Neural cell (in vitro differentiated cells): ENCODE results near the gene NISCH.

Experiments
- TAF1 ChIP-seq: IDR thresholded peaks from 2 replicates; pipeline ENCODE4 v1.6.1; 2012; ENCODE audit warnings: low read depth
- TF ChIP-seq, protein P1 (sequence below): fragments of 450-650 bp; IDR thresholded peaks from 2 replicates; pipeline ENCODE4 v1.5.1; 2014; ENCODE audit warnings: antibody characterized with exemption, mild to moderate bottlenecking, moderate library complexity; ENCODE audit not compliant: poor library complexity, severe bottlenecking
- TF ChIP-seq, protein P2 (sequence below): IDR thresholded peaks from 2 replicates; pipeline ENCODE4 v1.6.1; 2012; ENCODE audit warnings: borderline replicate concordance

DNA sequence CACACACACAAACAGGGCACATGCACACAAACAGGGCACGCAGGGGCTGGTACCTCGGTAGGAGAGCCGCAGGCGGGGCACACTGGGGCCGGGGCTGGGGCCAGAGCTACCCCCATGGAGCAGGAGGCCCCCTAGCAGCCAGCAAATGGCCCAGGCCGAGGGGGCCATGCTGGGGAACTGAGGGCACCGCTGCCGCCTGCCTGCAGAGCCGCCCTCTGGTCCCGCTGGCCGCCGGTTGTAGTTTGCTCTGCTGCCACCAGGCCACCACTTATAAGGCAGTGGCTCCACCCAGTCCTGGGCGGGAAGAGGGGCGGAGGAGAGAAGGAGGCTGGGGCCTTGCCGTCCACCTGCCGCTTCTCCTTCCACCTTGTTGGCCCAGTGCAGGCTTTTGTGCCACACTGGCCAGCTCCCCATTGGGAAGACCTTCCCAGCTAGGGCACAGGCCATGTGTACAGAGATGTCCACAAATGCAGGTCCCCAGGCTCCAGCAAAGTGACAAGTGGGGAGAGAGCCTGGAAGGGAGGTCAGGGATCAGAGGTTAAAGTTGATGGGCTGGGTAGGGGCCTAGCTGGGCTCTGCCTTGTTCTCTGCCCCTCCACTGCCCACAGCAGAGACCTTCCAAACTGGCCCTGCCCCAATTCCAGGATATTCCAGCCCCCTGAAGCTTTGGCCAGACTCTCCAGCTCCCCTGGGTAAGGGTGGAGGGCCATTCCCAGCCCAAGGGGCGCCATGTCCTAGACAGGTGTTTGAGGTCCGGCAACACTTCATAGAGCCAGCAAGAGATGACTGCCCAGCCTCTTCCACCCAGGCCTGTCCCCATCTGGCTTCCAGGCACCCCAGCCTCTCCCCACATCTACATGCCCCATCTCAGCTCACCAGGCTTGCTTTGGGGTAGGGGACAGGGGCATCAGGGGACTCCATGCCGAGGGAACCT, 10.3 kb upstream of the NISCH start, which contains the start of gene SEMA3G:
- no peak for TF ChIP-seq TAF1
- TF ChIP-seq, protein P1, sequence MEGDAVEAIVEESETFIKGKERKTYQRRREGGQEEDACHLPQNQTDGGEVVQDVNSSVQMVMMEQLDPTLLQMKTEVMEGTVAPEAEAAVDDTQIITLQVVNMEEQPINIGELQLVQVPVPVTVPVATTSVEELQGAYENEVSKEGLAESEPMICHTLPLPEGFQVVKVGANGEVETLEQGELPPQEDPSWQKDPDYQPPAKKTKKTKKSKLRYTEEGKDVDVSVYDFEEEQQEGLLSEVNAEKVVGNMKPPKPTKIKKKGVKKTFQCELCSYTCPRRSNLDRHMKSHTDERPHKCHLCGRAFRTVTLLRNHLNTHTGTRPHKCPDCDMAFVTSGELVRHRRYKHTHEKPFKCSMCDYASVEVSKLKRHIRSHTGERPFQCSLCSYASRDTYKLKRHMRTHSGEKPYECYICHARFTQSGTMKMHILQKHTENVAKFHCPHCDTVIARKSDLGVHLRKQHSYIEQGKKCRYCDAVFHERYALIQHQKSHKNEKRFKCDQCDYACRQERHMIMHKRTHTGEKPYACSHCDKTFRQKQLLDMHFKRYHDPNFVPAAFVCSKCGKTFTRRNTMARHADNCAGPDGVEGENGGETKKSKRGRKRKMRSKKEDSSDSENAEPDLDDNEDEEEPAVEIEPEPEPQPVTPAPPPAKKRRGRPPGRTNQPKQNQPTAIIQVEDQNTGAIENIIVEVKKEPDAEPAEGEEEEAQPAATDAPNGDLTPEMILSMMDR = no peak
- TF ChIP-seq, protein P2, sequence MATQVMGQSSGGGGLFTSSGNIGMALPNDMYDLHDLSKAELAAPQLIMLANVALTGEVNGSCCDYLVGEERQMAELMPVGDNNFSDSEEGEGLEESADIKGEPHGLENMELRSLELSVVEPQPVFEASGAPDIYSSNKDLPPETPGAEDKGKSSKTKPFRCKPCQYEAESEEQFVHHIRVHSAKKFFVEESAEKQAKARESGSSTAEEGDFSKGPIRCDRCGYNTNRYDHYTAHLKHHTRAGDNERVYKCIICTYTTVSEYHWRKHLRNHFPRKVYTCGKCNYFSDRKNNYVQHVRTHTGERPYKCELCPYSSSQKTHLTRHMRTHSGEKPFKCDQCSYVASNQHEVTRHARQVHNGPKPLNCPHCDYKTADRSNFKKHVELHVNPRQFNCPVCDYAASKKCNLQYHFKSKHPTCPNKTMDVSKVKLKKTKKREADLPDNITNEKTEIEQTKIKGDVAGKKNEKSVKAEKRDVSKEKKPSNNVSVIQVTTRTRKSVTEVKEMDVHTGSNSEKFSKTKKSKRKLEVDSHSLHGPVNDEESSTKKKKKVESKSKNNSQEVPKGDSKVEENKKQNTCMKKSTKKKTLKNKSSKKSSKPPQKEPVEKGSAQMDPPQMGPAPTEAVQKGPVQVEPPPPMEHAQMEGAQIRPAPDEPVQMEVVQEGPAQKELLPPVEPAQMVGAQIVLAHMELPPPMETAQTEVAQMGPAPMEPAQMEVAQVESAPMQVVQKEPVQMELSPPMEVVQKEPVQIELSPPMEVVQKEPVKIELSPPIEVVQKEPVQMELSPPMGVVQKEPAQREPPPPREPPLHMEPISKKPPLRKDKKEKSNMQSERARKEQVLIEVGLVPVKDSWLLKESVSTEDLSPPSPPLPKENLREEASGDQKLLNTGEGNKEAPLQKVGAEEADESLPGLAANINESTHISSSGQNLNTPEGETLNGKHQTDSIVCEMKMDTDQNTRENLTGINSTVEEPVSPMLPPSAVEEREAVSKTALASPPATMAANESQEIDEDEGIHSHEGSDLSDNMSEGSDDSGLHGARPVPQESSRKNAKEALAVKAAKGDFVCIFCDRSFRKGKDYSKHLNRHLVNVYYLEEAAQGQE = no peak
